Neural progenitor cell (in vitro differentiated cells): Measurements from ENCODE around the gene FZD10.

Source experiments
- CTCF ChIP-seq: fragments of 200-600 bp; sonication (generic); IDR thresholded peaks from 2 replicates; pipeline ENCODE4 v1.5.1; 2017; ENCODE audit warnings: antibody characterized with exemption, mild to moderate bottlenecking
- EZH2 ChIP-seq: fragments of 200-600 bp; sonication (generic); IDR thresholded peaks from 2 replicates; pipeline ENCODE4 v1.6.1; 2017; ENCODE audit warnings: antibody characterized with exemption, mild to moderate bottlenecking, moderate library complexity
- EZH2phosphoT487 ChIP-seq: fragments of 200-600 bp; sonication (generic); IDR thresholded peaks from 2 replicates; pipeline ENCODE4 v1.6.1; 2017; ENCODE audit warnings: antibody characterized with exemption

GRCh38 chr12:130160711-130161231, 1.5 kb upstream of the FZD10 start:
- no peak for TF ChIP-seq CTCF
- peak; percentile 82 for TF ChIP-seq EZH2phosphoT487
- TF ChIP-seq EZH2, result peak; percentile 94
